Aortic smooth muscle cell (primary cell): ENCODE measurements around the gene HNRNPM. TPM values are rescaled to one million over a fixed set of nuclear protein-coding genes. Genes with fewer than 3 reads are reported as not detected.

ENCODE experiments used
- total RNA-seq: library from RNA; depleted of rRNA; stranded (reverse); fragments of >200 nt; gene quantifications from 2 replicates; pipeline ENCODE4 v1.2.3, GENCODE V29; 2014

Gene HNRNPM
- 53.4 and 58.2 TPM in 2 replicates for total RNA-seq

GRCh38 chr19:8444677-8445487 lies at the start of gene HNRNPM:
HNRNPM (plus strand) TSS chr19:8444975; CDS start chr19:8444999, 24 bp downstream.

GRCh38 chr19:8412783-8413628 lies 31.8 kb upstream of the HNRNPM start, which contains the start of gene MARCHF2:
MARCHF2 (plus strand) TSS chr19:8413305; CDS start chr19:8421841, 8,536 bp downstream.

GRCh38 chr19:8513687-8514504 lies 69.1 kb downstream of the HNRNPM start, which contains the start of gene ZNF414:
ZNF414 (minus strand) TSS chr19:8514167; CDS start chr19:8514046, 121 bp downstream.

Other genes starting within 250 kb of the HNRNPM start
- gene CERS4, start 235.6 kb upstream of the HNRNPM start, total RNA-seq, result 4.1 and 6.0 TPM in 2 replicates
- gene CD320, start 136.6 kb upstream of the HNRNPM start, total RNA-seq, result 17.4 and 23.8 TPM in 2 replicates
- 28.9 and 36.7 TPM in 2 replicates for gene NDUFA7, start 123.6 kb upstream of the HNRNPM start, total RNA-seq
- 575 and 694 TPM in 2 replicates for gene RPS28, start 123.5 kb upstream of the HNRNPM start, total RNA-seq
- gene KANK3, start 101.7 kb upstream of the HNRNPM start, total RNA-seq, result 0.44 and 0.53 TPM in 2 replicates
- 1.2 and 1.7 TPM in 2 replicates for gene ANGPTL4, start 80.8 kb upstream of the HNRNPM start, total RNA-seq
- gene RAB11B, start 54.6 kb upstream of the HNRNPM start, total RNA-seq, result 63.0 and 81.0 TPM in 2 replicates
- gene MARCHF2, start 31.7 kb upstream of the HNRNPM start, total RNA-seq, result 87.9 and 103 TPM in 2 replicates
- not detected in 2 replicates for gene PRAM1, start 57.7 kb downstream of the HNRNPM start, total RNA-seq
- 3.1 and 3.2 TPM in 2 replicates for gene ZNF414, start 69.2 kb downstream of the HNRNPM start, total RNA-seq
- gene MYO1F, start 132.5 kb downstream of the HNRNPM start, total RNA-seq, result 0.13 and 0.19 TPM in 2 replicates
- gene ADAMTS10, start 165.7 kb downstream of the HNRNPM start, total RNA-seq, result 12.0 and 24.2 TPM in 2 replicates
- not detected in 2 replicates for gene NFILZ, start 185.7 kb downstream of the HNRNPM start, total RNA-seq